Mucosa of descending colon (tissue), 3 donors: Measurements from ENCODE around the gene PNLIPRP1. TPM values are rescaled to one million over a fixed set of nuclear protein-coding genes. Genes with fewer than 3 reads are reported as not detected.

ENCODE experiments used
- ATAC-seq: fragments of 200-7000 bp; cut with Tn5 transposase; one replicate; pipeline ENCODE4 v1.9.1; 2020; ENCODE audit warnings: mild to moderate bottlenecking, moderate library complexity
- DNase-seq, 3 donors: peaks; one replicate each; pipeline ENCODE4 v3.0.0-alpha.2; 2020
- H3K36me3 ChIP-seq: fragments of 200-600 bp; one replicate; pipeline ENCODE4 v1.8.0; 2021; ENCODE audit warnings: low read depth, mild to moderate bottlenecking
- H3K4me1 ChIP-seq: fragments of 200-600 bp; one replicate; pipeline ENCODE4 v1.8.0; 2021; ENCODE audit warnings: low read depth, mild to moderate bottlenecking
- H3K4me3 ChIP-seq: fragments of 200-600 bp; one replicate; pipeline ENCODE4 v1.8.0; 2021; ENCODE audit warnings: mild to moderate bottlenecking
- H3K9me3 ChIP-seq: fragments of 200-600 bp; one replicate; pipeline ENCODE4 v1.8.0; 2021; ENCODE audit warnings: mild to moderate bottlenecking
- CTCF ChIP-seq: fragments of 200-600 bp; IDR thresholded peaks from one replicate; pipeline ENCODE4 v1.8.0; 2022; ENCODE audit warnings: antibody characterized with exemption, mild to moderate bottlenecking
- intact Hi-C, 2 donors: fragments of 100-400 bp; cut with DNase I in 1 of 2; cut with micrococcal nuclease in 1 of 2; formaldehyde crosslinking; loops; one replicate each; pipeline versions ENCODE4 v1.11.0 to v1.11.1; 2022; cut with DNase I, micrococcal nuclease
- total RNA-seq, 3 donors: library from RNA; stranded (reverse); fragmentation: NEBNext Ultra II Directional in 2 of 3; extraction: Animal tissue kit (Norgen Biotek cat#: 25700) in 2 of 3; gene quantifications; one replicate each; pipeline versions ENCODE4 v1.2.1 to v1.2.4, GENCODE V29; 2021 to 2023
- donor health status: DM: no; HTN: no; CAD: no; lungs with moderate emphysema.
- donor health status: DM: no; HTN: no; CAD: no.
- donor health status: DM: no; HTN: yes; CAD: no.

PNLIPRP1 gene
- total RNA-seq, 3 donors from 2014 or later: 0.75 TPM; not detected in 2

- no peaks in the 10 kb centered on the region for H3K36me3 ChIP-seq
- intact Hi-C loops: no loop called here
- H3K4me3 ChIP-seq: no peak overlapping the region
- no peak for TF ChIP-seq CTCF
- peaks cover 14% of the 10 kb centered on the region for H3K4me1 ChIP-seq
- ATAC-seq: peak; percentile 93
- peak in 1 of 3 donors; percentile 72 for DNase-seq
- H3K9me3 ChIP-seq: no peaks in the 10 kb centered on the region
Measured at GRCh38 chr10:116589926-116590325, 833 bp upstream of the PNLIPRP1 start.

GRCh38 chr10:116593139-116593740, 2.5 kb downstream of the PNLIPRP1 start:
- Histone ChIP-seq H3K36me3 (no peaks in the 10 kb centered on the region), H3K4me3 (no peak overlapping the region), H3K9me3 (no peaks in the 10 kb centered on the region), H3K4me1 (peaks cover 14% of the 10 kb centered on the region)
- intact Hi-C loops: no loop called here
- ATAC-seq (no peak), DNase-seq (no peak)
- TF ChIP-seq CTCF: no peak

- Histone ChIP-seq H3K4me3 (no peak overlapping the region), H3K4me1 (peaks cover 14% of the 10 kb centered on the region), H3K36me3 (no peaks in the 10 kb centered on the region), H3K9me3 (no peaks in the 10 kb centered on the region)
- TF ChIP-seq CTCF: no peak
- intact Hi-C loops: no loop called here
- ATAC-seq (no peak), DNase-seq (no peak)
Measured at GRCh38 chr10:116594525-116595035, 3.8 kb downstream of the PNLIPRP1 start.

DNA sequence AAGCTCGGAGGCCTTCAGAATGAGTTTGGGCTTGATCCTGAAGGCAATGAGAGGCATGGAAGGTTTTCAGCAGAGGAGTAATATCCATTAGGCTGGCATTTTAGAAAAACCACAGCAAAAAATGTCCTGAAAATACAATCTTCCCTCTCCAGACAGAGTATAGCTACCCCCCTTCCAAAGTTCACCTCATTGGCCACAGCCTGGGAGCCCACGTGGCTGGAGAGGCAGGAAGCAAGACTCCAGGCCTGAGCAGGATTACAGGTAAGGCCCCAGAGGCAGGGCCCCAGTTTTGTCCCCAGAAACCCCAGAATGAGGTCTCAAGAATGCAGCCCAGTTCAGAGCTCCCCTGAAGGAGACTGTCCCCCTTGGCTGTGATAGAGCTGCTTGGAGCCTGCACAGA, 5.3 kb downstream of the PNLIPRP1 start:
- no peak for DNase-seq
- TF ChIP-seq CTCF: no peak
- no peak overlapping the region for H3K4me3 ChIP-seq
- ATAC-seq: no peak
- intact Hi-C loops: no loop called here
- H3K4me1 ChIP-seq: peaks cover 4% of the 10 kb centered on the region
- no peaks in the 10 kb centered on the region for H3K9me3 ChIP-seq
- no peaks in the 10 kb centered on the region for H3K36me3 ChIP-seq

- Histone ChIP-seq H3K4me1 (no peaks in the 10 kb centered on the region), H3K9me3 (no peaks in the 10 kb centered on the region), H3K4me3 (no peak overlapping the region), H3K36me3 (no peaks in the 10 kb centered on the region)
- intact Hi-C loops: no loop called here
- DNase-seq (no peak), ATAC-seq (peak; percentile 20)
- no peak for TF ChIP-seq CTCF
Measured at GRCh38 chr10:116597543-116597942, 6.8 kb downstream of the PNLIPRP1 start.
